ENCODE results near the gene SRSF10.
"Not testable (repeated sequence)": the region's sequence is repeated elsewhere in the genome, so short reads cannot be mapped to it uniquely, and the experiment has no call there.

The SRSF10 gene

GRCh38 chr1:24010650-24011049 lies 30.5 kb upstream of the SRSF10 start:
- Histone ChIP-seq H3K9ac (ENCODE audit: low read length) (no peak overlapping the region), H3K4me3 (ENCODE audit: low read length) (no peak overlapping the region), H4K20me1 (ENCODE audit: insufficient read depth, low read length) (no peaks in the 10 kb centered on the region), H3K27ac (ENCODE audit: low read length) (no peak overlapping the region), H3K79me2 (ENCODE audit: low read length) (no peaks in the 10 kb centered on the region), H3K4me1 (ENCODE audit: low read length) (no peaks in the 10 kb centered on the region), H3K36me3 (replicated peaks; ENCODE audit: insufficient read depth, low read length) (no peaks in the 10 kb centered on the region), H3K4me2 (ENCODE audit: low read depth, low read length) (no peak overlapping the region), H3F3A (ENCODE audit: insufficient read depth, low read length) (no peaks in the 10 kb centered on the region), H2AFZ (ENCODE audit: low read length) (no peak overlapping the region), H3K9me3 (replicated peaks; ENCODE audit: insufficient read depth, low read length) (no peaks in the 10 kb centered on the region), H3K9me2 (replicated peaks; ENCODE audit: insufficient read depth, low read length) (no peaks in the 10 kb centered on the region), H3K27me3 (replicated peaks; ENCODE audit: insufficient read depth, low read length) (no peaks in the 10 kb centered on the region)
- DNase-seq = no peak
- TF ChIP-seq CTCF (IDR thresholded peaks at IDR 0.05; ENCODE audit: low read length) = no peak
- TF ChIP-seq EZH2phosphoT487 (IDR thresholded peaks at IDR 0.05; ENCODE audit: low read length) = no peak
- TF ChIP-seq EZH2 (optimal IDR thresholded peaks at IDR 0.05; ENCODE audit: low read depth, low read length) = no peak

GRCh38 chr1:24009406-24009805 lies 29.3 kb upstream of the SRSF10 start:
- no peak for DNase-seq

DNA sequence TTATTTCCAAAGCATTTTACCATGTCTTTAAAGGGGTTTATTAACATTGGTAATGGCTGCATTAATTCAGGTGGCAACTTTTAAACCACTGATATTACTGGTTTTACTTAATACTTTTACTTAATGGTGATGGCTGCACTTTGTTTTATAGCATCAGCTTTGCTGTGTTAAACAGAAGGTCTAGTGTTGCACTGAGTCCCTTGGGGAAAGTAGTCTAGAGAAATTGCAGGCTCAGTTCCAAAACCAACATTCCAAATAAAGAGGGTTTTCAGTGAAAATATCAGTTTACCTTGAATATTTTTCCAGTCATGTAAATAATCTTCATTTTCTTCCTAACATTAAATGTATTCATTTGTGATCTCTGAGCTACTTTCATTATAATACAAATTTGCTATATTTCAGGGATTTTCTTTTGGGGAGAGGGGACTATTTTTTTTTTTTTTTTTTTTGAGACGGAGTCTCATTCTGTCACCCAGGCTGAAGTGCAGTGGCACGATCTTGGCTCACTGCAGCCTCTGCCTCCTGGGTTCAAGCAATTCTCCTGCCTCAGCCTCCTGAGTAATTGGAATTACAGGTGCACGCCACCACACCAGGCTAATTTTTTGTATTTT lies 28.6 kb upstream of the SRSF10 start:
- not testable (repeated sequence) for H3K9me3 ChIP-seq (replicated peaks; ENCODE audit: insufficient read depth, low read length); H3K4me2 ChIP-seq (ENCODE audit: low read depth, low read length); H3K27me3 ChIP-seq (replicated peaks; ENCODE audit: insufficient read depth, low read length); H4K20me1 ChIP-seq (ENCODE audit: insufficient read depth, low read length); H3K4me3 ChIP-seq (ENCODE audit: low read length); H3K36me3 ChIP-seq (replicated peaks; ENCODE audit: insufficient read depth, low read length); H3K27ac ChIP-seq (ENCODE audit: low read length); DNase-seq; H3K4me1 ChIP-seq (ENCODE audit: low read length); H3K9me2 ChIP-seq (replicated peaks; ENCODE audit: insufficient read depth, low read length); H3F3A ChIP-seq (ENCODE audit: insufficient read depth, low read length); H3K9ac ChIP-seq (ENCODE audit: low read length); H3K79me2 ChIP-seq (ENCODE audit: low read length); H2AFZ ChIP-seq (ENCODE audit: low read length)

More at GRCh38 chr1:24009406-24009805, 29.3 kb upstream of the SRSF10 start:
- H2AFZ ChIP-seq (ENCODE audit: low read length) = no peak overlapping the region
- H3K4me1 ChIP-seq (ENCODE audit: low read length) = no peaks in the 10 kb centered on the region
- H3K36me3 ChIP-seq (replicated peaks; ENCODE audit: insufficient read depth, low read length) = no peaks in the 10 kb centered on the region
- no peaks in the 10 kb centered on the region for H4K20me1 ChIP-seq (ENCODE audit: insufficient read depth, low read length)
- H3K9me2 ChIP-seq (replicated peaks; ENCODE audit: insufficient read depth, low read length) = no peaks in the 10 kb centered on the region
- H3K9me3 ChIP-seq (replicated peaks; ENCODE audit: insufficient read depth, low read length) = no peaks in the 10 kb centered on the region
- H3F3A ChIP-seq (ENCODE audit: insufficient read depth, low read length) = no peaks in the 10 kb centered on the region
- TF ChIP-seq EZH2 (optimal IDR thresholded peaks at IDR 0.05; ENCODE audit: low read depth, low read length) (no peak), CTCF (IDR thresholded peaks at IDR 0.05; ENCODE audit: low read length) (no peak), EZH2phosphoT487 (IDR thresholded peaks at IDR 0.05; ENCODE audit: low read length) (no peak)
- H3K27ac ChIP-seq (ENCODE audit: low read length) = no peak overlapping the region
- H3K27me3 ChIP-seq (replicated peaks; ENCODE audit: insufficient read depth, low read length) = no peaks in the 10 kb centered on the region
- H3K9ac ChIP-seq (ENCODE audit: low read length) = no peak overlapping the region
- H3K79me2 ChIP-seq (ENCODE audit: low read length) = no peaks in the 10 kb centered on the region
- no peak overlapping the region for H3K4me3 ChIP-seq (ENCODE audit: low read length)
- H3K4me2 ChIP-seq (ENCODE audit: low read depth, low read length) = no peak overlapping the region

GRCh38 chr1:24007079-24007478 lies 27.0 kb upstream of the SRSF10 start:
- Histone ChIP-seq H3K27ac (ENCODE audit: low read length) (no peak overlapping the region), H2AFZ (ENCODE audit: low read length) (no peak overlapping the region)
- DNase-seq = no peak

More at GRCh38 chr1:24007079-24007478, 27.0 kb upstream of the SRSF10 start:
- Histone ChIP-seq H3K79me2 (ENCODE audit: low read length) (no peaks in the 10 kb centered on the region), H3K36me3 (replicated peaks; ENCODE audit: insufficient read depth, low read length) (no peaks in the 10 kb centered on the region), H3K4me3 (ENCODE audit: low read length) (no peak overlapping the region), H3K27me3 (replicated peaks; ENCODE audit: insufficient read depth, low read length) (no peaks in the 10 kb centered on the region), H3K9me3 (replicated peaks; ENCODE audit: insufficient read depth, low read length) (no peaks in the 10 kb centered on the region), H4K20me1 (ENCODE audit: insufficient read depth, low read length) (no peaks in the 10 kb centered on the region), H3K4me1 (ENCODE audit: low read length) (no peaks in the 10 kb centered on the region), H3K9ac (ENCODE audit: low read length) (no peak overlapping the region), H3F3A (ENCODE audit: insufficient read depth, low read length) (no peaks in the 10 kb centered on the region), H3K4me2 (ENCODE audit: low read depth, low read length) (no peak overlapping the region), H3K9me2 (replicated peaks; ENCODE audit: insufficient read depth, low read length) (no peaks in the 10 kb centered on the region)
- TF ChIP-seq EZH2phosphoT487 (IDR thresholded peaks at IDR 0.05; ENCODE audit: low read length) = no peak
- no peak for TF ChIP-seq EZH2 (optimal IDR thresholded peaks at IDR 0.05; ENCODE audit: low read depth, low read length)
- no peak for TF ChIP-seq CTCF (IDR thresholded peaks at IDR 0.05; ENCODE audit: low read length)

Measured in MM.1S (cell line).